HEK293 (cell line): Measurements from ENCODE around the gene CTNNA2.

Source experiments
- CTCF ChIA-PET: fragments of 350-600 bp; formaldehyde crosslinking; extraction: SDS; loops from one replicate; lab custom pipeline; 2021; ENCODE audit warnings: antibody characterized with exemption; lab: Yijun Ruan, JAX
- POLR2A ChIA-PET: fragments of 300-600 bp; formaldehyde crosslinking; extraction: SDS; loops from one replicate; lab custom pipeline; 2020; ENCODE audit warnings: antibody characterized with exemption, inconsistent platforms; lab: Yijun Ruan, JAX
- H3K27ac ChIP-seq: fragments of 200-500 bp; sonication (Bioruptor generic); 2 replicates; pipeline ENCODE4 v1.5.1; 2014; ENCODE audit warnings: low read depth, low read length, control low read depth, inconsistent platforms; ENCODE audit errors: extremely low read depth
- H3K36me3 ChIP-seq, 2 experiments: fragments of 200-500 bp in 1 of 2; sonication (Bioruptor generic) in 1 of 2; 1 replicate in 1 of 2; 2 replicates in 1 of 2; pipeline ENCODE4 v1.5.1; 2014 to 2017; ENCODE audit warnings: inconsistent platforms in 2 of 2, low read length in 2 of 2; ENCODE audit not compliant: control insufficient read depth in 2 of 2, insufficient read depth in 1 of 2
- H3K4me1 ChIP-seq: fragments of 200-500 bp; sonication (Bioruptor generic); 2 replicates; pipeline ENCODE4 v1.5.1; 2014; ENCODE audit warnings: mild to moderate bottlenecking, low read length, inconsistent platforms; ENCODE audit not compliant: control insufficient read depth, insufficient read depth
- H3K4me3 ChIP-seq: 2 replicates; pipeline ENCODE4 v1.5.1; 2011; ENCODE audit warnings: low read depth, mild to moderate bottlenecking, control low read depth, low read length, moderate library complexity
- H3K9me3 ChIP-seq: fragments of 200-500 bp; sonication (Bioruptor generic); 2 replicates; pipeline ENCODE4 v1.5.1; 2014; ENCODE audit warnings: low read depth, low read length, inconsistent platforms; ENCODE audit not compliant: control insufficient read depth, insufficient read depth
- INSM2 ChIP-seq: fragments of 450-650 bp; formaldehyde crosslinking; IDR thresholded peaks from 2 replicates; pipeline ENCODE4 v1.5.1; 2016; ENCODE audit warnings: missing biosample characterization, missing genetic modification characterization
- SETDB1 ChIP-seq: IDR thresholded peaks from one replicate; pipeline ENCODE4 v1.6.1; 2017; ENCODE audit warnings: mild to moderate bottlenecking, low read length, moderate library complexity, mixed read lengths; ENCODE audit not compliant: insufficient read length
- ZFP37 ChIP-seq: fragments of 450-650 bp; formaldehyde crosslinking; IDR thresholded peaks from 2 replicates; pipeline ENCODE4 v1.5.1; 2016; ENCODE audit warnings: missing biosample characterization, missing genetic modification characterization
- ZNF10 ChIP-seq: fragments of 450-650 bp; formaldehyde crosslinking; IDR thresholded peaks from 2 replicates; pipeline ENCODE4 v1.5.1; 2017; ENCODE audit warnings: missing biosample characterization, missing genetic modification characterization
- ZNF16 ChIP-seq: fragments of 450-650 bp; formaldehyde crosslinking; IDR thresholded peaks from 2 replicates; pipeline ENCODE4 v1.5.1; 2016; ENCODE audit warnings: low read depth, missing biosample characterization, missing genetic modification characterization
- ZNF169 ChIP-seq: fragments of 450-650 bp; formaldehyde crosslinking; IDR thresholded peaks from 2 replicates; pipeline ENCODE4 v1.5.1; 2016; ENCODE audit warnings: missing biosample characterization, missing genetic modification characterization
- ZNF19 ChIP-seq: fragments of 450-650 bp; formaldehyde crosslinking; IDR thresholded peaks from 2 replicates; pipeline ENCODE4; 2016; ENCODE audit warnings: missing biosample characterization, missing genetic modification characterization, low read depth
- ZNF221 ChIP-seq: fragments of 450-650 bp; formaldehyde crosslinking; IDR thresholded peaks from 2 replicates; pipeline ENCODE4 v1.5.1; 2017; ENCODE audit warnings: missing biosample characterization, missing genetic modification characterization, borderline replicate concordance
- ZNF248 ChIP-seq: fragments of 450-650 bp; formaldehyde crosslinking; IDR thresholded peaks from 2 replicates; pipeline ENCODE4 v1.5.1; 2017; ENCODE audit warnings: missing biosample characterization, missing genetic modification characterization
- ZNF266 ChIP-seq: fragments of 450-650 bp; formaldehyde crosslinking; IDR thresholded peaks from 2 replicates; pipeline ENCODE4 v1.5.1; 2016; ENCODE audit warnings: missing biosample characterization, missing genetic modification characterization, low read depth
- ZNF394 ChIP-seq: fragments of 450-650 bp; formaldehyde crosslinking; IDR thresholded peaks from 2 replicates; pipeline ENCODE4 v1.5.1; 2016; ENCODE audit warnings: missing biosample characterization, missing genetic modification characterization, mild to moderate bottlenecking, moderate library complexity, borderline replicate concordance
- ZNF433 ChIP-seq: fragments of 450-650 bp; formaldehyde crosslinking; IDR thresholded peaks from 2 replicates; pipeline ENCODE4 v1.5.1; 2016; ENCODE audit warnings: missing biosample characterization, missing genetic modification characterization, low read depth
- ZNF48 ChIP-seq: fragments of 450-650 bp; formaldehyde crosslinking; IDR thresholded peaks from 2 replicates; pipeline ENCODE4 v1.5.1; 2016; ENCODE audit warnings: missing biosample characterization, missing genetic modification characterization
- ZNF501 ChIP-seq: fragments of 450-650 bp; formaldehyde crosslinking; IDR thresholded peaks from 2 replicates; pipeline ENCODE4 v1.5.1; 2016; ENCODE audit warnings: missing biosample characterization, missing genetic modification characterization
- ZNF529 ChIP-seq: fragments of 450-650 bp; formaldehyde crosslinking; IDR thresholded peaks from 2 replicates; pipeline ENCODE4 v1.5.1; 2017; ENCODE audit warnings: missing genetic modification characterization, missing biosample characterization; ENCODE audit not compliant: insufficient replicate concordance
- ZNF555 ChIP-seq: fragments of 450-650 bp; formaldehyde crosslinking; conservative IDR thresholded peaks from 2 replicates; pipeline ENCODE4 v1.5.1; 2017; ENCODE audit warnings: missing biosample characterization, mild to moderate bottlenecking, missing genetic modification characterization, inconsistent platforms
- ZNF621 ChIP-seq: fragments of 450-650 bp; formaldehyde crosslinking; IDR thresholded peaks from 2 replicates; pipeline ENCODE4 v1.5.1; 2017; ENCODE audit warnings: missing biosample characterization, missing genetic modification characterization
- ZNF76 ChIP-seq: fragments of 450-650 bp; formaldehyde crosslinking; IDR thresholded peaks from 2 replicates; pipeline ENCODE4; 2016; ENCODE audit warnings: low read depth, missing biosample characterization, missing genetic modification characterization, borderline replicate concordance
- ZNF843 ChIP-seq: fragments of 450-650 bp; formaldehyde crosslinking; IDR thresholded peaks from 2 replicates; pipeline ENCODE4 v1.5.1; 2016; ENCODE audit warnings: missing biosample characterization, missing genetic modification characterization
- ZSCAN23 ChIP-seq: fragments of 450-650 bp; formaldehyde crosslinking; IDR thresholded peaks from 2 replicates; pipeline ENCODE4 v1.5.1; 2016; ENCODE audit warnings: missing biosample characterization, missing genetic modification characterization
- TF ChIP-seq, protein P1 (sequence below): fragments of 450-650 bp; formaldehyde crosslinking; IDR thresholded peaks from 2 replicates; pipeline ENCODE4 v1.5.1; 2017; ENCODE audit warnings: missing biosample characterization, missing genetic modification characterization
- TF ChIP-seq, protein P2 (sequence below): fragments of 450-650 bp; formaldehyde crosslinking; IDR thresholded peaks from 2 replicates; pipeline ENCODE4 v1.5.1; 2016; ENCODE audit warnings: missing biosample characterization, missing genetic modification characterization

The CTNNA2 gene

DNA sequence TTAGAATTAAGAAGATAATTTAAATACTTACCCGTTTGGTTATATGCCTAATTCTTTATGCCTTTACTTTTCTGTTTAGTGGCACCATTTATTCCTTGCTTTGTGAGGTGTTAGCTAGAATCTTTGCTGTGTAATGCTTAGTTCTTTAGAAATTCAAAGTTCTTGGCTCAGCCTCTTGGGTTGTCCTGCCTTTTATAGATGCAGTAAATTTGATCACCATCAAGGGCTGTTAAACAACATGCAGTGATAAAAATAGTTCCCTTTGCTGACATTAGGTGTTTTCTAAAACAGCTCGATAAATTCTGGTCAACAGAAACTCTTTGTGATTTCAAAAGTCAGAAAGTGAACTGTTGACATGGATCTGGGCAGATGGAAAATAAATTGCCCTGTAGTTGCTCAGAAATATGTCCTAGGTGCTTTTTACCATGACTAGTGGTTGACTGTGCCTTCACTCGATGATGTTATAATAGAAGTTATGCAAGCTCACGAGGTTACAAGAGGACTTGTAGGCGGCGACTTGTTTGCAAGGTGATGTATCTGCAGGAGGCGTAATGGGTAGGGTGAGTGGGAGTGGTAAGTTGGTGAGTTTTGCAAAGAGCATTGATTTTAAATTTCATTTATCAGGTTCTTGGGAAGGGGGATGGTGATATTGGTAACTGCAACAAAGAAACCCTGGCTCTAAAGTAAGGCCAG is 739.6 kb downstream of the CTNNA2 start:
- no peak overlapping the region for H3K4me3 ChIP-seq
- POLR2A ChIA-PET = no interaction called here
- CTCF ChIA-PET = interaction anchor here (0.6 kb wide), 1 partner anchor 9 kb away, joined by 3 read pairs; no protein-coding TSS in a partner anchor
- no peaks in the 10 kb centered on the region for H3K4me1 ChIP-seq
- H3K27ac ChIP-seq = no peak overlapping the region
- TF ChIP-seq ZNF16 (no peak), ZNF394 (tag by site-specific recombination) (no peak), ZNF843 (tag by site-specific recombination) (no peak), ZNF248 (tag by site-specific recombination) (no peak), ZNF529 (tag by site-specific recombination) (no peak), ZNF501 (tag by site-specific recombination) (no peak), ZSCAN23 (no peak), INSM2 (no peak), ZNF621 (tag by site-specific recombination) (no peak), ZNF10 (tag by site-specific recombination) (no peak), ZFP37 (tag by site-specific recombination) (no peak), ZNF169 (tag by site-specific recombination) (no peak)
- no peaks in the 10 kb centered on the region for H3K9me3 ChIP-seq
- H3K36me3 ChIP-seq = no peaks in the 10 kb centered on the region

GRCh38 chr2:80255918-80256781 is 743.3 kb downstream of the CTNNA2 start:
- Histone ChIP-seq H3K4me1 (no peaks in the 10 kb centered on the region), H3K27ac (no peak overlapping the region), H3K9me3 (no peaks in the 10 kb centered on the region), H3K36me3 (no peaks in the 10 kb centered on the region), H3K4me3 (no peak overlapping the region)
- ChIA-PET CTCF (interaction anchor here (0.6 to 2.5 kb wide), 10 partner anchors 12 to 533 kb away, joined by 3 to 20 read pairs (median 4); no protein-coding TSS in a partner anchor), POLR2A (no interaction called here)
- no peak for TF ChIP-seq ZNF221 (tag by site-specific recombination)
- no peak for TF ChIP-seq ZNF19 (tag by site-specific recombination)
- TF ChIP-seq ZNF76 (tag by site-specific recombination) = no peak
- TF ChIP-seq ZNF266 = no peak
- TF ChIP-seq, protein P1, sequence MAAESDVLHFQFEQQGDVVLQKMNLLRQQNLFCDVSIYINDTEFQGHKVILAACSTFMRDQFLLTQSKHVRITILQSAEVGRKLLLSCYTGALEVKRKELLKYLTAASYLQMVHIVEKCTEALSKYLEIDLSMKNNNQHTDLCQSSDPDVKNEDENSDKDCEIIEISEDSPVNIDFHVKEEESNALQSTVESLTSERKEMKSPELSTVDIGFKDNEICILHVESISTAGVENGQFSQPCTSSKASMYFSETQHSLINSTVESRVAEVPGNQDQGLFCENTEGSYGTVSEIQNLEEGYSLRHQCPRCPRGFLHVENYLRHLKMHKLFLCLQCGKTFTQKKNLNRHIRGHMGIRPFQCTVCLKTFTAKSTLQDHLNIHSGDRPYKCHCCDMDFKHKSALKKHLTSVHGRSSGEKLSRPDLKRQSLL (tag by site-specific recombination) = no peak
- TF ChIP-seq, protein P2, sequence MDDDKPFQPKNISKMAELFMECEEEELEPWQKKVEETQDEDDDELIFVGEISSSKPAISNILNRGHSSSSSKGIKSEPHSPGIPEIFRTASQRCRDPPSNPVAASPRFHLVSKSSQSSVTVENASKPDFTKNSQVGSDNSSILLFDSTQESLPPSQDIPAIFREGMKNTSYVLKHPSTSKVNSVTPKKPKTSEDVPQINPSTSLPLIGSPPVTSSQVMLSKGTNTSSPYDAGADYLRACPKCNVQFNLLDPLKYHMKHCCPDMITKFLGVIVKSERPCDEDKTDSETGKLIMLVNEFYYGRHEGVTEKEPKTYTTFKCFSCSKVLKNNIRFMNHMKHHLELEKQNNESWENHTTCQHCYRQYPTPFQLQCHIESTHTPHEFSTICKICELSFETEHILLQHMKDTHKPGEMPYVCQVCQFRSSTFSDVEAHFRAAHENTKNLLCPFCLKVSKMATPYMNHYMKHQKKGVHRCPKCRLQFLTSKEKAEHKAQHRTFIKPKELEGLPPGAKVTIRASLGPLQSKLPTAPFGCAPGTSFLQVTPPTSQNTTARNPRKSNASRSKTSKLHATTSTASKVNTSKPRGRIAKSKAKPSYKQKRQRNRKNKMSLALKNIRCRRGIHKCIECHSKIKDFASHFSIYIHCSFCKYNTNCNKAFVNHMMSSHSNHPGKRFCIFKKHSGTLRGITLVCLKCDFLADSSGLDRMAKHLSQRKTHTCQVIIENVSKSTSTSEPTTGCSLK (tag by site-specific recombination) = no peak
- TF ChIP-seq ZNF555 (tag by site-specific recombination) = no peak
- no peak for TF ChIP-seq ZNF48 (tag by site-specific recombination)
- no peak for TF ChIP-seq SETDB1
- TF ChIP-seq ZNF433 (tag by site-specific recombination) = no peak
